ENCODE measurements around the gene GCLC.
A peak's percentile ranks its signal among the peaks of the same experiment; 100 is the strongest.

Gene GCLC

GRCh38 chr6:53447865-53448264, 97.0 kb downstream of the GCLC start:
- DNase-seq (ENCODE audit: low spot score): peak; percentile 38
